Activated T-helper 1 cell treated with anti-CD3 and anti-CD28 coated beads, Interleukin-12 subunit alpha, Interleukin-12 subunit beta, Interleukin-2, Interleukin-4 antibody, amounts not matched to agents 30 ng/mL and 10 ng/mL and 1 ng/mL, durations not matched to agents 14 hours and 24 hours and 36 hours (primary cell): Measurements from ENCODE around the gene CDK6. TPM values are rescaled to one million over a fixed set of nuclear protein-coding genes. Genes with fewer than 3 reads are reported as not detected.
"Not testable (repeated sequence)": the region's sequence is repeated elsewhere in the genome, so short reads cannot be mapped to it uniquely, and the experiment has no call there.

Source experiments
- DNase-seq: peaks from one replicate; pipeline ENCODE4 v3.0.0; 2021; ENCODE audit warnings: low spot score
- H3K27ac Mint-ChIP-seq: one replicate; pipeline ENCODE4 v1.8.0; 2021; ENCODE audit warnings: mild to moderate bottlenecking, mixed read lengths
- H3K27me3 Mint-ChIP-seq: one replicate; pipeline ENCODE4 v1.8.0; 2022; ENCODE audit warnings: mild to moderate bottlenecking, moderate library complexity, mixed read lengths; ENCODE audit not compliant: insufficient read depth
- H3K36me3 Mint-ChIP-seq: one replicate; pipeline ENCODE4 v1.8.0; 2021; ENCODE audit warnings: low read depth, mixed read lengths
- H3K4me1 Mint-ChIP-seq: one replicate; pipeline ENCODE4 v1.8.0; 2021; ENCODE audit warnings: low read depth, mixed read lengths
- H3K4me3 Mint-ChIP-seq: one replicate; pipeline ENCODE4 v1.8.0; 2021; ENCODE audit warnings: mild to moderate bottlenecking, moderate library complexity, mixed read lengths
- H3K9me3 Mint-ChIP-seq: one replicate; pipeline ENCODE4 v1.8.0; 2021; ENCODE audit warnings: mixed read lengths
- intact Hi-C: fragments of 100-400 bp; cut with micrococcal nuclease; formaldehyde crosslinking; loops from one replicate; pipeline ENCODE4 v1.15.1; 2024
- total RNA-seq: library from RNA; stranded (reverse); gene quantifications from 2 replicates; pipeline ENCODE4 v1.2.3, GENCODE V29; 2022

The CDK6 gene
- total RNA-seq, 1 donor from 2014 or later: 332 TPM

GRCh38 chr7:92611735-92612134 is 224.6 kb downstream of the CDK6 start:
- H3K4me3 Mint-ChIP-seq: no peak overlapping the region
- intact Hi-C loops: loop anchor here (2.0 kb wide), 1 partner anchor 51 kb away; no protein-coding TSS in a partner anchor
- H3K4me1 Mint-ChIP-seq: peaks cover 56% of the 10 kb centered on the region
- H3K27ac Mint-ChIP-seq: peak overlapping the region; percentile 42
- no peaks in the 10 kb centered on the region for H3K27me3 Mint-ChIP-seq
- H3K9me3 Mint-ChIP-seq: no peaks in the 10 kb centered on the region
- peaks cover 37% of the 10 kb centered on the region for H3K36me3 Mint-ChIP-seq
- DNase-seq: no peak

- peaks cover 31% of the 10 kb centered on the region for H3K36me3 Mint-ChIP-seq
These were observed 226.4 kb downstream of the CDK6 start for GRCh38 chr7:92609921-92610518.

DNA sequence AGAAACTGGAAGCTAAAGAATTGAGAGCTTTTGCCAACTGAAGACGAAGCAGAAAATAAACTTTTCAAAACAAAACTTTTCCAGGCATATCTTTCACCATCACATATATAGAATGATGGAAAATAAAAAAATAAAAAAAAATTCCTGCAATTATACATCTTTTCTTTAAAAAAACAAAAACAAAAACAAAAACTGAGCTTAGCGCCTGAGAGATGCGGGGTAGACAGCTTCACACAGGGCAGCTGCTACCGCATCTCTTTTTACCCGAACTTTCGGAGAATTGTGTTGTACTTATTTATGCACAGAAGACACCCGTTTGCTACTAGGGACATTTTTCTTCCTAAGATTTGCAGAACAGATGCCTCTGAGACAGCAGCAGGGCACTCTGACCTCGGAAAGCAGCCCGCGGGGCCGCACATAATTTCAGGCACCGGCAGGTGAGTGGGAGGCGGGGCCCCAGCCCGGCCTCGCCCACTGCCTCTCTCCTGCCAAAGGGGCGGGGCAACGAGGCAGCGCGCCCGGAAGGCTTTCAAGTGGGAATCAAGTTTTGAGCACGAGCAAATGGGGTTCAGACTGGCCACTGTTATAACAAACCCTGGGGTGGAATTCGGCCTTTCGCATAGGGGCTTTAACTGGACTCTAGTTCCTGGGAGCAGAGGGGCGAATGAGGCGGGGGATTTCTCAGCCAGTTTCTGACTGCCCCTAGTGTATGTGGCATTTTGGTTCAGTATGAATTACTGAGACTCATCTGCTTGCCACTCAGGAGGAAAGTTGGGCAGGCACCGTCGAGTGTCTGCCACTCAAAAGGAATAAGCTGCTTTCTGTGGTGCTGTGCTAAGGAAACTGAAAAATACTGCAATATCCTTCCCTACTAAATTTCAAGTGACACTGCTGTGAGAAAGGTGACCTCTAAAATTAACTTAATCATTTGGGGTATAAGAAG is 227.7 kb downstream of the CDK6 start:
- Mint-ChIP-seq H3K36me3 (peaks cover 26% of the 10 kb centered on the region), H3K27me3 (no peaks in the 10 kb centered on the region), H3K4me3 (no peak overlapping the region), H3K27ac (peak overlapping the region; percentile 73), H3K9me3 (no peaks in the 10 kb centered on the region), H3K4me1 (peaks cover 40% of the 10 kb centered on the region)
- intact Hi-C loops: no loop called here
- DNase-seq: no peak

More at GRCh38 chr7:92609921-92610518, 226.4 kb downstream of the CDK6 start:
- Mint-ChIP-seq H3K9me3 (no peaks in the 10 kb centered on the region), H3K4me1 (peaks cover 46% of the 10 kb centered on the region), H3K27me3 (no peaks in the 10 kb centered on the region), H3K27ac (peak overlapping the region; percentile 36), H3K4me3 (no peak overlapping the region)
- no peak for DNase-seq
- intact Hi-C loops: loop anchor here (1.0 kb wide), 1 partner anchor 20 kb away; the partner anchor contains the start of gene FAM133B

GRCh38 chr7:92606985-92607384 is 229.4 kb downstream of the CDK6 start:
- H3K4me1 Mint-ChIP-seq: peaks cover 24% of the 10 kb centered on the region
- intact Hi-C loops: no loop called here
- no peak for DNase-seq
- H3K27me3 Mint-ChIP-seq: no peaks in the 10 kb centered on the region
- no peak overlapping the region for H3K4me3 Mint-ChIP-seq
- no peaks in the 10 kb centered on the region for H3K9me3 Mint-ChIP-seq
- no peak overlapping the region for H3K27ac Mint-ChIP-seq
- peaks cover 14% of the 10 kb centered on the region for H3K36me3 Mint-ChIP-seq

- H3K4me3 Mint-ChIP-seq, DNase-seq, H3K27ac Mint-ChIP-seq, H3K4me1 Mint-ChIP-seq, H3K9me3 Mint-ChIP-seq, H3K27me3 Mint-ChIP-seq, intact Hi-C loops: not testable (repeated sequence)
- H3K36me3 Mint-ChIP-seq: peaks cover 13% of the 10 kb centered on the region
These were observed 231.9 kb downstream of the CDK6 start for GRCh38 chr7:92604517-92604916.

DNA sequence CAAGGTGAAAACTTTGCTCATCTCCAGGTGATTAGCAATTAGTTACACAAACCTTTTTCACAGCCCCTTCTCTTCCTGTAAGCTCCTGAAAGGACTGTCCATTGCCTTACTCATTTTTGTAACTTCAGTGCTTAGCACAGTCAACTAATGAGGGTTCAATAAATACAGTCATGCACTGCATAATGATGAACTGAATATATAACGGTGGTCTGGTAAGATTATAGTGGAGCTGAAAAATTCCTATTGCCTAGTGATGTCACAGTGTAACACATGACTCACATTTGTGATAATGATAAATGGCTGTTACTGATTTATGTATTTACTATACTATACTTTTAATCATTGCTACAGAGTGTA is 233.3 kb downstream of the CDK6 start:
- no peak overlapping the region for H3K4me3 Mint-ChIP-seq

GRCh38 chr7:92602352-92603088 is 233.9 kb downstream of the CDK6 start:
- Mint-ChIP-seq H3K4me3 (no peak overlapping the region), H3K36me3 (peaks cover 11% of the 10 kb centered on the region), H3K4me1 (no peaks in the 10 kb centered on the region), H3K27ac (no peak overlapping the region), H3K9me3 (no peaks in the 10 kb centered on the region), H3K27me3 (no peaks in the 10 kb centered on the region)
- intact Hi-C loops: no loop called here
- no peak for DNase-seq

More for the DNA sequence above, 233.3 kb downstream of the CDK6 start:
- no peak for DNase-seq
- no peak overlapping the region for H3K27ac Mint-ChIP-seq
- intact Hi-C loops: no loop called here
- peaks cover 11% of the 10 kb centered on the region for H3K36me3 Mint-ChIP-seq
- no peaks in the 10 kb centered on the region for H3K9me3 Mint-ChIP-seq
- peaks cover 2% of the 10 kb centered on the region for H3K4me1 Mint-ChIP-seq
- no peaks in the 10 kb centered on the region for H3K27me3 Mint-ChIP-seq

- Mint-ChIP-seq H3K4me1 (no peaks in the 10 kb centered on the region), H3K27me3 (no peaks in the 10 kb centered on the region), H3K36me3 (no peaks in the 10 kb centered on the region), H3K4me3 (no peak overlapping the region), H3K27ac (no peak overlapping the region), H3K9me3 (no peaks in the 10 kb centered on the region)
- intact Hi-C loops: no loop called here
- DNase-seq: no peak
These were observed 237.9 kb downstream of the CDK6 start for GRCh38 chr7:92598310-92598981.

GRCh38 chr7:92595281-92595680 is 241.1 kb downstream of the CDK6 start:
- H3K27ac Mint-ChIP-seq: no peak overlapping the region
- H3K4me3 Mint-ChIP-seq: no peak overlapping the region
- no peaks in the 10 kb centered on the region for H3K4me1 Mint-ChIP-seq
- intact Hi-C loops: no loop called here
- H3K27me3 Mint-ChIP-seq: peaks cover 5% of the 10 kb centered on the region
- no peaks in the 10 kb centered on the region for H3K9me3 Mint-ChIP-seq
- DNase-seq: no peak
- no peaks in the 10 kb centered on the region for H3K36me3 Mint-ChIP-seq

DNA sequence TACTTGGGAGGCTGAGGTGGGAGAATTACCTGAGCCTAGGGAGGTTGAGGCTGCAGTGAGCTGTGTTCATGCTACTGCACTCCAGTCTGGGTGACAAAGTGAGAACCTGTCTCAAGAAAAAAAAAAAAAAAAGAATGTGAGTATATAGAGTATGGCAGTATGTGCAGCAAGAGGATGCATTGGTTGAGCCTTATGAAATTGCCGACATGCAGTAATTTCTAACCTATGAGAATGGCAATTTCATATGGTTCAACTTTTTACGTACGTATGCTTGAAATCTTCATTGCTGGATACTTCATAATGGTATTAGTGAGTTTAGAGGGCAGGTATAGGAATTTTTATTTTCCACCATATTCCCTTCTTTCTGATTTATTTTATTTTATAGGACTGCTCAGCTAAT is 241.6 kb downstream of the CDK6 start:
- H3K27me3 Mint-ChIP-seq: peaks cover 5% of the 10 kb centered on the region
- intact Hi-C loops: loop anchor here (5.0 kb wide), 2 partner anchors 443 to 553 kb away; partner anchors contain the start of gene SAMD9L
- H3K36me3 Mint-ChIP-seq: no peaks in the 10 kb centered on the region
- H3K9me3 Mint-ChIP-seq: no peaks in the 10 kb centered on the region
- DNase-seq: no peak
- no peak overlapping the region for H3K27ac Mint-ChIP-seq
- no peaks in the 10 kb centered on the region for H3K4me1 Mint-ChIP-seq
- no peak overlapping the region for H3K4me3 Mint-ChIP-seq

- DNase-seq: no peak
- no peak overlapping the region for H3K27ac Mint-ChIP-seq
- H3K27me3 Mint-ChIP-seq: peaks cover 5% of the 10 kb centered on the region
- no peaks in the 10 kb centered on the region for H3K9me3 Mint-ChIP-seq
- H3K4me3 Mint-ChIP-seq: peak overlapping the region; percentile 92
- intact Hi-C loops: loop anchor here (1.0 to 5.0 kb wide), 6 partner anchors 19 to 641 kb away; partner anchors contain the start of genes SAMD9, SAMD9L and VPS50
- H3K36me3 Mint-ChIP-seq: peaks cover 20% of the 10 kb centered on the region
- peaks cover 37% of the 10 kb centered on the region for H3K4me1 Mint-ChIP-seq
These were observed 245.6 kb downstream of the CDK6 start for GRCh38 chr7:92590711-92591310.

DNA sequence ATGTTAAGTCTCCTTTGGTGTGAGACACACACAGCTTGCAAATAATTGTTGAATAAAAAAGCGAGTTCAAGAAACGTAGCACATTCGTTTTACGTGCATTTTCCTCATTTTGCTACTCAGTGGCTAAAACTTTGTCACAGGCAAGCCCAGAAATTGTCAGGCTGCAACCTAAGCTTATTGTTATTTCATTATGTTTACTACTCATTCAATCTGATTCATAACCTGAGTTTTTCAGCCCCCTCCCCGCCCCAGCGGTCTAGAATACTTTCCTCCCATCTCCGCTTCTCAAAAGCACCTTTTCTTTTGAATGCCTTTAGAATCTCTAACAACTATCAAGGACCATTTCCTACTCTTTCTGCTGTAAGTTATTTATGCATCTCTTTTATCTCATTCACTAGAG is 247.3 kb downstream of the CDK6 start:
- peak overlapping the region; percentile 92 for H3K4me3 Mint-ChIP-seq
- intact Hi-C loops: loop anchor here (1.0 to 5.0 kb wide), 5 partner anchors 61 to 1413 kb away; partner anchors contain the start of genes ANKIB1, BET1, GATAD1 and KRIT1
- H3K4me1 Mint-ChIP-seq: peaks cover 50% of the 10 kb centered on the region
- DNase-seq: no peak
- peaks cover 28% of the 10 kb centered on the region for H3K36me3 Mint-ChIP-seq
- peak overlapping the region; percentile 90 for H3K27ac Mint-ChIP-seq
- H3K27me3 Mint-ChIP-seq: peaks cover 5% of the 10 kb centered on the region
- peaks cover 5% of the 10 kb centered on the region for H3K9me3 Mint-ChIP-seq
